GM18508 (cell line): Measurements from ENCODE around the gene OAF.
"Not testable (repeated sequence)": the region's sequence is repeated elsewhere in the genome, so short reads cannot be mapped to it uniquely, and the experiment has no call there.

Source experiments
- ATAC-seq: cut with Tn5 transposase; IDR thresholded peaks from one replicate; pipeline ENCODE4 v1.9.1; 2021; ENCODE audit warnings: moderate number of reproducible peaks; ENCODE audit not compliant: insufficient read depth, unreplicated experiment

Gene OAF

DNA sequence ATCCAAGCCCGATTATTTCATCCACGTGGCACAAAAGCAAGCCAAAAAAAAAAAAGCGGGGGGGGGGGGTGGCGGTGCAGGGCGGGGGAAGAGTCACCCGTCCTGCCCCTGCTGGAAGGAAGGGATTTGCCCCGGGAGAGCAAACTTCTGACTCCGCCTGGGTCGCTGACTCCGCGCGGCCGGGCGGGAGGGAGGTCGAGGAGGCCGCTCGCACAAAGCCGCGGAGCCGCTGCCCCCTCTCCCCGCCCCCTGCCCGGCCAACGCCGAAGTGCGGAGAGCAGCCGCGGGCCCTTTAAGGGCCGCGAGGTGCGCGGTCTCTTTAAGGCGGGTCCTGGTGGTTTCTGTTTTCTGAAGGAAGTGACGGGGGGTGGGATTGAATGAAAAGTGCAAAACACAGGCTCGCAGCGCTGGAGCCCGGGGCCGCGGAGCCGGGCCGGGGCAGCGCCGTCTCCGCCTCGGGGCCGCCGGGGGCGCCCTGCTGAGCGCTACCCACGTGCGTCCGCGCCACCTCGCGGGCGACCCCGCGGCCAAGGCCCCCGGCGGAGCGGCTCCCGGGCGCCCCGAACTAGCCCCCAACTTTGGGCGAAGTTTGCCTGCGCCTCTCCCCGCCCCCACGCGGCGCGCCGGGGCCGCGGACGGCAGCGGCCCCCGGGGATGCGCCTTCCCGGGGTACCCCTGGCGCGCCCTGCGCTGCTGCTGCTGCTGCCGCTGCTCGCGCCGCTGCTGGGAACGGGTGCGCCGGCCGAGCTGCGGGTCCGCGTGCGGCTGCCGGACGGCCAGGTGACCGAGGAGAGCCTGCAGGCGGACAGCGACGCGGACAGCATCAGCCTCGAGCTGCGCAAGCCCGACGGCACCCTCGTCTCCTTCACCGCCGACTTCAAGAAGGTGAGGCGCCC is at the start of gene OAF:
Gene OAF (plus strand): TSS at position 407 of the 896 bp plus-strand sequence. CDS start 248 bp downstream, at position 655.
- ATAC-seq: no peak

DNA sequence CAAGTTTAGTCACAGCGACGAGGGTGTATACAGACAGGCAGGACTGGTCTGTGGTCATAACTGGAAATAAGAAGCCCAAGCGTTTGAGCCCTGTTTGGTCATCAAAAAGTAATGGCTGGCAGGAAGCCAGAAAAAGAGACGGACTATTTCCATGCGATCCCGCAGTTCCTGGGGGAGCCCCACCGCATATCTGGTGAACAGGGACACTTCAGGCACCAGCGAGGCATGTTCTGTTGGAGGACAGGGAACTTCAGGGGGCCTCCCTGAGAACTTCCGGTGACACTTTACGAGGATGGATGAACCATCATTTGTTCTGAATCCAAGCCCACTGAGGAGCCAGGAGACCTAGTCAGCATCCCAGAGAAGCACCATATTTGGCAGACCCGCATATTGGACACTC is 43.2 kb upstream of the OAF start:
- ATAC-seq: no peak

DNA sequence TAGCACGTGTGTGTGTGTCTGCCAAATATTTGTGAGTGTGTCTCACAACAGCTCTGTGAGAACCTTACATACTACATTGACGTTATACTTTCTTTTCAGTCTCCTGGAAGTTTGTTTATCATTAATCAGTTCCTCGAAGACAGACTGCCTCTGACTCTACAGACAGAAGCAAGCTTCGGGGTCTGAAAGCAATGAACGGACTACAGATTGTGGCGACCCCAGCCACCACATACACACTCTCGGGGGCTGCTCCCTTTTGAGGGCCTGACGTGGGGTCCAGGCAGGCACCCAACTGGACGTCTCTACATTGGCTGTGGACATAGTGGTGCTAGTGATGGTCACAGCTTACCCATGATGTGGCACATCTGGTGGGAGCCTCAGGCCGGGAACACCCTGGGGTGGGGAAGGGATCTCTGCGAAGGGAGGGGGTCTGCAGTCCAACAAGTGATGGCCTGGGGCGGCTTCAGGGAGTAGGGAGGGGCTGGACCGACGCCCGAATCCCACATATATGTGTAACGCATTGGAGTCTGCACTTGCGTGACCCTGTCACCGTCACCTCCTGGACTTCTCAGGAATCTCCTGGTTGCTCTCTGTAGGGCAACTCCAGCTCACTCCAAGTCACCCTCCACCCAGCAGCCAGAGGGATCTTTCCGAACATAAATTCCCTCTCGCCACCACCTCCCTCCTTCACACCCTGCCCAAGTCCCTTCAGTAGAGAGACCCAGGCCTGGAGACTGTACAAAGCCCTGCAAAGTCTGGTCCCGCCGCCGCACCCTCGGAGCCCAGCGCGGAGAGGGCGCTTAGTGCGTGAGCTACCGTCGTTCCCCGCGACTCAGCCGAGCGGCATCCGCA is 42.5 kb upstream of the OAF start:
- ATAC-seq: no peak

DNA sequence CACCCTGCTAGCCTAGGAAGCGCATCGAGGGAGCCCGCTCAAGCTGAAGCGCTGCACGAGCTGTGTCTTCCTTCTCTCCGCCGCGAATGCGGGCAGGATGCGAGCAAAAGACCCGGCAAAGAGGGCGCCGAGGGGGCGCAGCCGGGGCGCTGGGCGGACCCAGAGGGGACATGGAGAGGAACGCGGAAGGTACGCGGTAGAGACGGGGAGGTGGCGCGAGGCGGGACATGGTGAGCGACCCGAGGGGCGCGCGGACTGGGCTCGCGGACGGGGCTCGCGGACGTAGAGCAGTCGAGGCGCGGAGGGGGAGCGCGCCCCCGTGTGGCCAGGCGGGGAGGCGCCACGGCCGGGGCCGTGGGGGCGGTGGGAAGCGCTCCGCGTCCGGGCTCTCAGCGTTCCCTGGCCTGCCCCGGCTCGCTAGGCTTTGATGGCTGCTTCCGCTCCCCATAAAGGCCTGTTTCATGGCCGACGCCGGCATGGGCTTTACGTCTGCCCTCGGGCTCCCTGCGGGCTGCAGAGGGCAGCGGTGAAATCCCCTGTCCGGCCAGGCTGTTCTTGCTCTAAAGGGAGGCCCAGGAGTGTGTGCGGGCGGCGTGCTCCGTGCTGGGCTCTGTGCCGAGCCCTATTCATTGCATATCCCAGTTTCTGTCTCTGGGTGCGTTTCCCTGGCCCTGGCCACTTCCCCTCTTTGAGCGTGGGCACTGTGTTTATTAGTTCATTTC is 41.7 kb upstream of the OAF start:
- ATAC-seq: no peak

DNA sequence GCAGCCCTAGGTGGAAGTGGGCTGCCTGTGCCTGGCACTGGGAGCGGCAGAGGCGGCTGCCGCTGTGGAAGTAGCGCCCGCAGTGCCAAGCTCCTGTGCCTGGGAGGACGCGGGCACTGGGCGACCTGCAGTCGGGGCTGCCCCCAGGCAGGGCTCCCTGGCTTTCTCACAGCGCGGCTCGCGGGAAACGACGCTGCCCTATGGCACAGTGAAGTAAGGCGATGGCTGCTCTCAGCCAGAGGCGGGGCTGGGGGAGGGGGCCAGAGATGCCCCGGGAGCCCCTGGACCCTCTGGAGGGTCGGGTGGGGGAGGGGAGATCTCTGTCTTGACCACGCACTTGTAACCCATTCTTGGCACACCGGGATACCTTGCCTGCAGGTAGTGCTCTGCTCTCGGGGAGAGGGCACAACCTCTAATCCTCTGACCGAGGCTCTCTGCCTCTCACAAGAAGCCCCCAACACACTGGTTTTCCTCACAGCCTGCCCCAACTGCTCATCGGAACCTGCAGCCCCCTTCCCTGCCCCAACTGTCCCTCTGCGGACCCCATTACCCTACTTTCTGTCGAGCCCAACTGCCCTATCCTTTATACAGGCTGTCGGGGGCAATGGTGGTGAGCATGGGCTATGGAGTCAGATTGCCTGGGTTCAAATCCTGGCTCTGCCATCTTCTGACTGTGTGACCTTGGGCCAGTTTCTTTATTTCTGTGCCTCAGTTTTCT is 40.7 kb upstream of the OAF start:
- no peak for ATAC-seq

DNA sequence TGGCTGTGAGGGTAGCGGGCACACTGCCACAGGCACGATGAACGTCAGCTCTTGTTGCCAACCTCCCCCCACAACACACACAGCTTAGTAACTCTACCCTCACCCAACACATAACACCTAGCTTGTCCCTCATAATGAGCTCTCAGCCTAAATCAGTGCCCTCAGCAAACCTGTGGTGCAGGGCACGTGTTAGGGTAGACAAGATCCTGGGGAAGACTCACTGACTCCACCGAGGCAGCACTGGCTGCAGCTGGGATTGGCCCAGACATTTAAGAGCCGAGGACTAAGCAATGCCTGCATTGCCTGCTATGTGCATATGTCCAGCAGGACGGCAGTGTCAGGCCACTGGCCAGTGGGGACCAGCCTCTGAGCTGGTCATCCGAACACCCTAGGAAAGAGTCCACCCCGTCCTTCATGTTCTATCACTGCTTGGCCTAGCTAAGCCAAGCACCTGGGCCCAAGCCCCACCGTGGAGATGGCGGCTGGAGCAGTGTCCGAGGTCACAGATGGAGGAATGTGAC is 40.0 kb upstream of the OAF start:
- ATAC-seq: no peak

DNA sequence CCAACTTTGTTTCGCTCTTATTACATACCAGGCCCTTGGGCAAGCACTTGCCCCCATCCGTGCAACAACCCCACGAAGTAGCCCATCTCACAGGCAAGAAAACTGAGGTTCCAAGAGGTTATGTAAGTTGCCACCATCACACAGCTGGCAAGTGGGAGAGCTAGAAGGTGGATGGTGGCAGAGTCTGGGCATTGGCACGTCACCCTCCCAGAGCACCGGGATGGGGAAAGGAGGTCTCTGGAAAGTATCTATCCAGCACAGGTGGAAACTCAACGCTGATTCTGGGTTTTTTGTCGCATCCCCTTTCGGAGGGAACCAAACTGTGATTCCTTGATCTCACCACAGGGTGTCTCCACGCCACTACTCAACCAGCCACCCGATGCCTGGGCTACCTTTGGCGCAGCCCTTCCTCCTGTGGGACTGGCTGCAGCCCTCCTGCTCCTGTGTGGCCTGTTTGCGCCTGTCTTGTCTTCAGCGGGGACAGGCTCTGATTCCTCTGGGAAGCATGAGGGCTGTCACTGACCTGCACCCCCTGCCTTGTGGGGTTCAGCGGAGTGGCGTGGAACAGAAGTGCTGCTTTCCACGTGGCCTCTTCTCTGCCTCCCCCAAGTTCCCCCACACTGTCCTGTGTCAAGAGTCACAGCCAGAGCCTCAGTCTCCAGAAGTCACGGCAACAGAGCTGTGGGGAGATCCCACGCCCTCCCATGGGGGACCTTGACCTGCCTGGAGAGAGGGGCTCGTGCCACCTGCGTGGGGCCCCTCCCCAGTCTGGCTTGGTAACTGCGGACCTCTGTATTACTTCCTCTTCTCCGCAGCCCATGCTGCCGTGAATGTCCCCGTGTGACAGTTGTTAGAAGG is 38.5 kb upstream of the OAF start:
- no peak for ATAC-seq

DNA sequence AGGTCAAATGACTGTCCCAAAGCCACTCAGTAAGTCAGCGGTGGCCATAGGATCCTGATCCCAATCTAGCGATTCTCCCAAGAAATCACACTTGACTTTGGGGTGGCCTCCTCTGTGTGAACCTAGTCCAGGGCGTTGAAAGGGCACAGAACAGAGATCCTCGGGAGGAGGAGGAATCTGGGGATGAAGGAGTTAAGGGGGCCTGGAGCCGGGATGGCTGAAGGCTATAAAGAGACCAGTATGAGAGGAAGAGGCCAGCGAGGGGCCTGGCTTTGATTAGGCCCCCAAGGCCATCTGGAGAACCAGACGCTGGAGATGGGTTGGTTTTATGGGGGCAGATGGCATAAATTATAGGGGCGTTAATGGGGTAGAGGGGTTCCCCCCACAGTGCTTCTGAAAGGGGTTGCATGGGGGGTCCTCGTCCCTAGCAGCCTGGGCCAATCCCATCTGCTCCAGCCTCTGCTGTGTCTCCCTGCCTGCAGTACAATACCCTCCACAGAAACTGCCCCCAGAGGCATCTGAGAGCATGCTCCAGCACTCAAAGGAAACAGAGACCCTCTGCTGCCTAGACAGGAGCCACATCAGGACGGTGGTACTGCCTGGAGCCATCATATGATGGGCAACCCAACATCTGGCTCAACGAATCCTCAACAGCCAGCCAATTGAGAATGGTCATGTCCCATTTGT is 37.7 kb upstream of the OAF start:
- no peak for ATAC-seq

DNA sequence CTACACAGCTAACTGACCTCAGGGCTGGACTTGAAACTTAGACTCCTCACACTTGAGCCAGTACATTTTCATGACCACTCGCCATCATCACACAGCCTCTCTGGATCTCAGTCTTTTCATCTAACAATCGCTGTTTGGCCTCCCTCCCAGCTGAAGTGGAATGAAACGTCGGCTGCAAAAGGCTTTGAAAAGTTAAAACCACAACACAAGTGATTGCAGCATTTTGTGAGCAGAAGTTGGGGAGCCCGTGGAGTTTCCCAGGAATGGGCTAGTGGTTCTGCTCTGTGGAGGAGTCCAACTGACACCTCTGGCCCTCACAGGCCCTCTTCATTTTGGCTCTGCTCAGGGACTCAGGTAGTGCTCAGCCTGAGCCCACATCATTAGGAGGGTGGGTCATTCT is 37.0 kb upstream of the OAF start:
- no peak for ATAC-seq

DNA sequence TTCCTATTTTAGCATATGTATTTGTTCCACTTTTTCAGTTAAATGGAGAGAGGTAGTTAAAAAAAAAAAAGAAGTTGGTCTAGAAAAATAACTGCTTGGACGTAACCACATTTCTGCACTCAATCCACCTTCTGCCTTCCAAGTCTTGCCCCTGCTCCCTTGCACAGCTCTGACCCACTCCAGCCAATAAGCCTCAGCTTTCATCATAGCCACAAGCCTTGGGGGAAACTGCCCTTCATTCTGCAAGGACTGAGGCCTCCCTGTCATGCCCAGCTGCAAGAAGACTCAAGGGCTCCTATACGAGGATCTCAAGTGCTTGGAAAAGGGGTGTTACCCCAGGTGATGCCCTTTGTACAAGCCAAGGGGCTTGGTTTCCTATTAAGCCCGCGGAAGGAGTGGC is 36.0 kb upstream of the OAF start:
- ATAC-seq: no peak

DNA sequence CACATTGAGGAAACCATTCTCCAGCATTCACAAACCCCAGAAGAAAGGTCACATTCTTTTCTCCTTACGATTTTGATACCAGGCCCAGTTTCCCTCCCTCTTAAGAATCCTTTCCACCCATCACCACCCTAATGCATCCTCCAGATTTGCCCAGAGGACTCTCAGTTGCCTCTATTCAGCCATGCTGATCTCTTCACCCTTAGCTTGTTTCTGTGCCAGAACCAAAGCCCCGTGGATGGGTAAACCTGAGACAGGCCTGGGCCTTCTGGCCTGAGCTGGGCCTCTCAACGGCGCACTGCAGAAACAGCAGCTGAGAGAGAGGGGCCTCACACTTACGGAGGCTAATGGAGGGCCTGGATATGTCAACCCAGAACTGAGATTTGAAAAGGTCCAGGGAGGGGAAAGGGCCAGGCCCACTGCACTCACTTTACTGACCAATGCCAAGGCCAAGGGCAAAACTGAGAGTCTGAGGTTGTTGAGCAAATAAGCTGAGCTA is 32.2 kb upstream of the OAF start:
- no peak for ATAC-seq

DNA sequence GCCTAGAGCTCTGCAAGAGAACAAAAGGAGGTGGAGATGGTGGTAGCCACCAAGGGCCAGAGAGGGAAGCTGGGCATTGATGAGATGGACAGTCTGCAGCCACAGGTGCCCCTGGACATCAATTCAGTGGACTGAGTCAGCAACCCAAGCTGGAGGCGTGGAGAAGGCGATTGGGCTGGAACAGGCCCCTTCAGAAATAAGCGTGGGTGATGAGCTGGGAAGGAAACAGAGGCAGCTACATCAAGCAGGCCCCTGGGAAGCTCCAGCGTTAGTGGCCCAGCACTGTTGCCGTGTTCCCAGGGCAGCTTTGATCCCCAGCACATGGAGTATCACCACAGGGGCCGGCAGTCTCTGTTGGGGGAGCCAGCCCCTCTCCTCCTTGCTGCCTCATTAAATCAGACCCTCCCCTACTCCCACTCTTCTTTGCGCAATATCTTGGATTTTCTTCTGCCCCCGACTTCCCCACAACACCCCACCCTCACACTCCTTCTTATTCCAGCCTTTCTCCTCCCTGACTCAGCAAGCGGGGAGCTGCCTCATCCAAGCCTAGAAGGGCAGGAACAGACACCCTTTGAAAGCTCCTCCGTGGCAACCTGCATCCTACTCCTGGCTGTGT is 31.7 kb upstream of the OAF start:
- no peak for ATAC-seq

DNA sequence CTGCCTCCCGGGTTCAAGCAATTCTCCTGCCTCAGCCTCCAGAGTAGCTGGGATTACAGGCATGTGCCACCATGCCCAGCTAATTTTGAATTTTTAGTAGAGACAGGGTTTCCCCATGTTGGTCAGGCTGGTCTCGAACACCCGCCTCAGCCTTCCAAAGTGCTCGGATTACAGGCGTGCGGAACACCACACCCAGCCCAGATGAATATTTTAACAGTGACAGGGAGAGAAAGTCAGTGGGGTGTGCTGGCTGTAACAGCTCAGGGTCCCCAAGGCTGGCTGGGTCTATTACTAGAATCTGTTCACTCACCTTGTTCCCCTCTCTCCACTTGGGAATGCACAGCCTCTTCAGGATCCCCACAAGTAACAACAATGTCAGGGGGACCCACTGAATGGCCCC is 30.8 kb upstream of the OAF start:
- not testable (repeated sequence) for ATAC-seq

DNA sequence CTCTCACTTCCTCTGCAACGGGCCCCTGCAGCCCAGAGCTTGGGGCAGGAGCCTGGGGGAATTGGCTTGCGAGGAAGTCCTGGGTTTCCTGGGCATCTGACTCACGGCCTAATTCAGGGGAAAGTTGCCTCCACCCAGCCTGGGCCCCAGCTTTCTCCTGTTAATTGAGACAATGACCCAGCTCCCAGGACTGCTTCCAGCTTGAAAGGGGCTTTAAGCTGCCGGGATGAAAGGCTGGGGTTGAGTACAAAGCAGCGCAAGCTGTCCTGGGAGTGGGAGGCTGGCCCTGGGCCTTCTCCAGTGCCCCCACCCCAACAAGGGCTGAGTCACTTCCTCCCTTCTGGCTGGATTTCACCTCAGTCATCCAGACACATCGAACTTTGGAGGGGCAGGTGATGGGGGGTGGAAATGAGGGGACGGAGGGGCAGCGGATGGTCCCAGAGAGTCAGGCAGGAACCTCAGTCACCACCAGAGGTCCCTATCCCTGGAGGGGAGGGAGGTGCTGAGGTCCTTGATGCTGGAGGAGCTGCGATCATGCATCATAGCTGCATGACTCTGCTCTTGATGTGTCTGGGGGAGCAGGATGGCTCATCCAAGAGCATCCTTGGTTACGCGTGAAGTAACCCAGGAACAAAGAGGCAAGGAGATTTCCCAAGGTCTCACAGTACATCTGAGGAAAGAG is 30.1 kb upstream of the OAF start:
- no peak for ATAC-seq

DNA sequence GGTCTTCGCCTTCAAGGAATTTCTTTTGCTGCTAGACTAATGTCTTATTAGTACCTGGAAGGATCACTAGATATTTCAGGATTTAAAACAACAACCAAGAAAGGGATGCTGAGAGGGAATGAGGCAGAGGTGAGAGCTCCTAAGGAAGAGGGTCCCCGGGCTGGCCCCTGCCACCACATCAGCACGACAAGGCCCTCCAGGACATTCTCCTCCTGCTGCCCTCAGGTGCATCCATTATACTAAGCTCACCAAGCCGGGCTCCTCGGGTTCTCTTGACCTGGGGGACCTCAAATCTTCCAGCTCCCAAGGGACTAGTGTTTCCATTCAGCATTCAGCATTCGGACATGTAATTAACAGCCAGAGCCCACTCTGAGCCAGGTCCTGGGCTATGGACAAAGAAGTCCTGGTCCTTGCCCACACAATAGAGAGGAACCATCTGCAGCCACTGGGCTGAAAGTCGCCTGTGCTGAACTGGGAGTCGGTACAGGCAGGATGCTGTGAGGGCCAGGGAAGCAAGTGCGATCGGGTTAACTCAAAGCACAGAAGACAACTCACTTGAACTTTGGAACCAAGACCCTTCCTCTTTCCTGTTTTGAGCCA is 29.4 kb upstream of the OAF start:
- ATAC-seq: no peak

DNA sequence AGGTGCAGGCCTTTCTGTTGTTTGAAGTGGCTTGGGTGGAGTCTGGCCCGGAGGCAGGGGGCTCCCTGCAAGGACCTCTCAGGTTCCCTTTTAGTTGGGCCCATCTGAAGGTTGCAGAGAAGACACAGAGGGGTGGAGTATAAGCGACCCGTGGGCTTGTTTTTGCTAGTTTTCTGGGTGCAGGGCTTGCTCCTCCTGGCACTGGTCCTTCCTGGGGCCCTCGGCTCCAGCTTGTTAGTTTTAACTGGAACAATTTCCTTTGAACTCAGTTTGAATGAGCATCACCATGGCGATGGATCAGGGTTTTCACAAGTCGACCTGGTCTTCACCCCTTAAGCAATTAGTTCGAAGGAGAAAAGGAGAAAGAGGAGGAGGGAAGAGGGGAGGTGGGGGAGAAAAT is 28.5 kb upstream of the OAF start:
- no peak for ATAC-seq
